Mononuclear cell (primary cell): ENCODE data around the gene USP31. TPM values are rescaled to one million over a fixed set of nuclear protein-coding genes. Genes with fewer than 3 reads are reported as not detected.
"Not testable (repeated sequence)": the region's sequence is repeated elsewhere in the genome, so short reads cannot be mapped to it uniquely, and the experiment has no call there.

ENCODE experiments used
- H3K27me3 ChIP-seq: 2 replicates; pipeline ENCODE4 v1.6.0; 2011; ENCODE audit warnings: low read length, control low read depth; ENCODE audit not compliant: insufficient read depth
- H3K4me1 ChIP-seq: 2 replicates; pipeline ENCODE4 v1.5.1; 2011; ENCODE audit warnings: mild to moderate bottlenecking, low read length, control low read depth; ENCODE audit not compliant: insufficient read depth
- H3K4me3 ChIP-seq: 2 replicates; pipeline ENCODE4 v1.5.1; 2011; ENCODE audit warnings: mild to moderate bottlenecking, low read length, moderate library complexity
- H3K9me3 ChIP-seq: 2 replicates; pipeline ENCODE4 v1.5.1; 2011; ENCODE audit warnings: low read depth, mild to moderate bottlenecking, control low read depth, low read length
- total RNA-seq: library from RNA; depleted of rRNA; stranded (reverse); fragments of >200 nt; gene quantifications from one replicate; pipeline ENCODE4 v1.2.3, GENCODE V29; 2012

Gene USP31
- total RNA-seq, 1 donor: 2.5 TPM

DNA sequence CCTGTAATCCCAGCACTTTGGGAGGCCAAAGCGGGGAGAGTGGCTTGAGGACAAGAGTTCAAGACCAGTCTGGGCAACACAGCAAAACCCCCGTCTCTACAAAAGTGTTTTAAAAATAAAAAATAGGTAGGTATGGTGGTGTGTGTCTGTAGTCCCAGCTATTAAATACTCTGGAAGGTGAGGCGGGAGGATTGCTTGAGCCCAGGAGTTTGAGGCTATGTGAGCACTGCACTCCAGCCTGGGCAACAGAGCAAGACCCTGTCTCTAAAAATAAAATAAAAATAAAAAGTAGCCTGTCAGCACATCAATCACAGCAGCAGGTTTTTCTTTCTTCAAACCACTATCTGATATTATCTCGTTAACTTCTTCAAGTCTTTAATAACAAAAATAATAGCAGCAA lies 1.6 kb downstream of the USP31 start:
- H3K4me3 ChIP-seq: no peak overlapping the region
- H3K4me1 ChIP-seq: peaks cover 19% of the 10 kb centered on the region
- no peaks in the 10 kb centered on the region for H3K9me3 ChIP-seq
- H3K27me3 ChIP-seq: no peaks in the 10 kb centered on the region

DNA sequence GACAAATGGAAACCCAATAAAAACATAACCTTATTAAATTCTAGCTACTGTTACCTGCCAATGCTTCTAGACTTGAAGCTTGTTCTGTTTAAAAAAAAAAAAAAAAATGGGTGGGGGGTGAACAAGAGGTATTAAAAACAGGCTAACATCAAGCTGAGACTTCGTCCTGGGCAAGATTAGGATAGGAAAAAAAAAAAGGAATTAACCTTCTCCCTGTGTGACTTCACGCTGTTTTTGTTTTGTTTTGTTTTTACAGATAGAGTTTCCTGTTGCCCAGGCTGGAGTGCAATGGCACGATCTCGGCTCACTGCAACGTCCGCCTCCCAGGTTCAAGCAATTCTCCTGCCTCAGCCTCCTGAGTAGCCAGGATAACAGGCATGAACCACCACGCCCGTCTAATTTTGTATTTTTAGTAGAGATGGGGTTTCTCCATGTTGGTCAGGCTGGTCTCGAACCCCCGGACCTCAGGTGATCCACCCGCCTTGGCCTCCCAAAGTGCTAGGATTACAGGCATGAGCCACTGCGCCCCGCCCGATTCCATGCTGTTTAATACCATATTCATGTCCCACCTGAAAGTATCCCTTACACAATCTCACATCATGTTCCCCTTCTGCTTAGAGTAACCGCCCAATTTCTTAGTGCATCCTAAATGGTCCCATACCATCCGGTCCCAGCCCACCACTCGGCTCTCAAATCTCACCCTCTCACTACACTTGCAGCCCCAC lies 2.2 kb downstream of the USP31 start:
- Histone ChIP-seq H3K4me1 (peaks cover 19% of the 10 kb centered on the region), H3K27me3 (no peaks in the 10 kb centered on the region), H3K9me3 (no peaks in the 10 kb centered on the region), H3K4me3 (no peak overlapping the region)

DNA sequence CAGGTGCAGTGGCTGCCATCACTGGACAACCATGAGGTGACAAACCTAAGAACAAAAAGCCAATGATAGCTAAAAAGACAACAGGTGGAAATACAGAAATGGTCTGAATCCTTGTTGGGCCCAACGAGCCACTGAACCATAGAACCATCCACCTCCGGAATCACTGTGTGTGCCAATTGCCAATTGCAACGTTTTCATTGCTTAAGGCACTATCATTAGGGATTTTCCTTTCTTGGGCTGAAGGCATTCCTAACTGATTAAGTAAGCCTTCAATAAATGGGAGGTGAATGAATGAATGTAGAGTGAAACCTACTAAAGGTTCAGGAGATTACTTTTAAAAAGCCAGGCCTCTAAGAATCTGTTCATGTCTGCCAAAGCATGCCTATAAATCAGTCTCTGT lies 3.6 kb downstream of the USP31 start:
- Histone ChIP-seq H3K27me3 (no peaks in the 10 kb centered on the region), H3K4me1 (peaks cover 19% of the 10 kb centered on the region), H3K9me3 (no peaks in the 10 kb centered on the region), H3K4me3 (no peak overlapping the region)

DNA sequence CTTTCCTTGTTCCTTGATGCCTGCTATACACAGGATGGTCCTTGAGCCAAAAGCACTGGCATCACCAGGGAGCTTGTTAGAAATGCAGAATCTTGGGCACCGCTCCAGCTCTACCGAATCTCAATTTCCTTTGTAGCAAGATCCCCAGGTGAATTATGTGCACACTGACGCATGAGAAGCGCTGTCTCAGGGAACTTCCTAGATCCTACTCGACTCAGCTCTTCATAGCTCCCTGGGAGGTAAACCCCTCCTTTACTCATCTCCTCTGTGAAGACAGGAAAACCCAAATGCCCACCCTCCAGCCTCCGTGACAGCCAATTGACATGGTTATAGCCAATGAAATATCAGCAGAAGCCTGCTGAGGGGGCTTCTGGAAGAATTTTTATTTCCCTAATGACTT lies 4.1 kb downstream of the USP31 start:
- H3K9me3 ChIP-seq: no peaks in the 10 kb centered on the region
- no peak overlapping the region for H3K4me3 ChIP-seq
- H3K4me1 ChIP-seq: peaks cover 19% of the 10 kb centered on the region
- H3K27me3 ChIP-seq: no peaks in the 10 kb centered on the region

DNA sequence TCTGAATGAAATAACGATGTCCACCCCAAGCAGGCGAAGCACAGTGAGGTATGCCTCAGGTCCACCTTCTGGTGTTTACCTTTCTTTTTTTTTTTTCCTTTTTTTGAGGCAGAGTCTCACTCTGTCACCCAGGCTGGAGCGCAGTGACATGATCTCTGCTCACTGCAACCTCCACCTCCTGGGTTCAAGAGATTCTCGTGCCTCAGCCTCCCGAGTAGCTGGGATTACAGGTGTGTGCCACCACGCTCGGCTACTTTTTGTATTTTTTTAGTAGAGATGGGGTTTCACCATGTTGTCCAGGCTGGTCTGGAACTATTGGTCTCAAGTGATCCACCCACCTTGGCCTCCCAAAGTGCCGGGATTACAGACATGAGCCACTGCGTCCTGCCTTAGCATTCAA lies 4.9 kb downstream of the USP31 start:
- H3K4me1 ChIP-seq: peaks cover 13% of the 10 kb centered on the region
- not testable (repeated sequence) for H3K27me3 ChIP-seq, H3K9me3 ChIP-seq, H3K4me3 ChIP-seq

DNA sequence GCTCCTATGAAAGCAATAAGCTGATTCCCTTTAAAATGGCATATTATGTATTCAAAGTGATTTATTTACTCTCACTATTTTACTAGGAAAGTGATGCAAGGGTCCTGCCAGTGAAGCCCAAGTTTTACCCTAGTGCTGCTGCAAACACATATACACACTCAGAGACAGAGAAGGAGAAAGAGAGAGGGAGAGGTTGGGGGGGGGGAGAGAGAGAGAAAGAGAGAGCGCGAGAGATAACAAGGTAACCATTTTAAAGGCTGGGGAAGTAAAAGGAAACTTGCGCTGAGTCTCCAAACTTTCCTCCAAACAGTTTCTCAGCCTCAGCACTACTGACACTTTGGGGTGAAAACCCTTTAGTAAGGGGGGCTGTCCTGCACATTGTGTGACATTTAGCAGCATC lies 5.9 kb downstream of the USP31 start:
- Histone ChIP-seq H3K4me3 (no peak overlapping the region), H3K4me1 (peaks cover 11% of the 10 kb centered on the region), H3K9me3 (no peaks in the 10 kb centered on the region), H3K27me3 (no peaks in the 10 kb centered on the region)

DNA sequence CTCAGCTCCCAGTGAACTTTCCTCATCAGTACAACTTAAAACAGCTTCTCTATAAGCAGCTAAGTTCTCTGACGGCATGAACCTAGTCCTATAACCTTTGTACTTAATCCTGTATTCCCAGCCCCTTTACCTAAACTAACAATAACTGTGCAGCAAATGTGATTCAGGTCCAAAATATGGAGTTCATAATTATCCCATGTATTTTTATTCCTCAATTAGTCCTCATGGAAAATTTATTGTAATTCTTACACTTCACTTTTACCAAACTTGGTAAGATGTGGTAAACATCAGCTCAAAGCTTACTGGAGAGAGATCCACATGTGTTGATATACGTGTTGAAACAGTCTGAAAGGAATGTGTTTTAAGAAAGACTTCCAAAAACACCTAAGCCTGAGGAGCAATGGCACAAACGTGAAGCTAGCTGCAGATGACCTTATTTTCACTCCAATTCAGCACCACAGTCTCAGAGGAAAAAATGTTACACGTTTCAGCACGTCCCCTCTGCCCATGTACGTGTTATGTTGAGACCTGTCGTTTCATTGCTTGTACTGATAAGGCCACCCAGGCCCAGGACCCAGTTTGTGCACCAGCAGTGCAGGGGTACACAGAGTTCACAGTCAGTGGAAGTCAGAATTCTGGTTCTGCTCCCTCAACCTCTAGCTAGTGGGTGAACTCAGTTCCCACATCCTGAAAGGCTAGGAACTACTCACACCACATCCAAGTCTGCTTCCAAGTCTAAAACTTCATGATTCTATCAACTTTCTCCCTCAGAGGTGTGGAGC lies 7.1 kb downstream of the USP31 start:
- Histone ChIP-seq H3K4me1 (peaks cover 3% of the 10 kb centered on the region), H3K27me3 (no peaks in the 10 kb centered on the region), H3K4me3 (no peak overlapping the region), H3K9me3 (peaks cover 2% of the 10 kb centered on the region)

DNA sequence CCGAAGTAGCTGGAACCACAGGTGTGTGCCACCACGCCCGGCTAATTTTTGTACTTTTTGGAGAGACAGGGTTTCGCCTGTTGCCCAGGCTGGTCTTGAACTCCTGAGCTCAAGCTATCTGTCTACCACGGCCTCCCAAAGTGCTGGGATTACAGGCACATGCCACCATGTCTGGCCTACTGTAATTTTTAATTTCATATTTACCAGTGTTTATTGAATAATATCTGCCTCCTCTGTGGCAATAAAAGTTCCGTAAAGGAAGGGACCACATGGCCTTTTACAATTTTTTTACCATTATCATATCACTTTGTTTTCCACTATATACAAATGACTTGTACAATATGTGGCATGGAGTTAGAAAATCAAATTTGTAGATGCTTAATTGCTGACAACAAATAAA lies 7.8 kb downstream of the USP31 start:
- no peaks in the 10 kb centered on the region for H3K27me3 ChIP-seq
- peaks cover 6% of the 10 kb centered on the region for H3K9me3 ChIP-seq
- peaks cover 3% of the 10 kb centered on the region for H3K4me1 ChIP-seq
- H3K4me3 ChIP-seq: no peak overlapping the region

DNA sequence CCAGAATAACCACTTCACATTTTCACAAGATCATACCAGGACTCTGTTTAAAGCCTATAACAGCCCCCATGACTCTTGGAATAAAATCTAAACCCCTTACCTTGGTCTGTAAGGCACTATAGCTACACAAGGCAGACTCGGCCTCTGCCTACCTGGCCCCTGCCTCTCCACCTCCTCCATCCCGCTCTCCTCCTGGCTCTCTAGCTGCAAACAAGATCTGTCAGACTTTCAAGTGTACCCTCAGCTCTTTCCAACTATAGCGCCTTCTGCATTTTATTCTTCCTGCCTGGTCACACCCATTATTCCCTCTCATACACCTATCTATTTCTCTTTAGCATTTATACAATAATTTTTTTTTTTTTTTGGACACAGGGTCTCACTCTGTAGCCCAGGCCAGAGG lies 8.2 kb downstream of the USP31 start:
- Histone ChIP-seq H3K4me3 (no peak overlapping the region), H3K4me1 (peaks cover 3% of the 10 kb centered on the region), H3K27me3 (no peaks in the 10 kb centered on the region), H3K9me3 (peaks cover 6% of the 10 kb centered on the region)

DNA sequence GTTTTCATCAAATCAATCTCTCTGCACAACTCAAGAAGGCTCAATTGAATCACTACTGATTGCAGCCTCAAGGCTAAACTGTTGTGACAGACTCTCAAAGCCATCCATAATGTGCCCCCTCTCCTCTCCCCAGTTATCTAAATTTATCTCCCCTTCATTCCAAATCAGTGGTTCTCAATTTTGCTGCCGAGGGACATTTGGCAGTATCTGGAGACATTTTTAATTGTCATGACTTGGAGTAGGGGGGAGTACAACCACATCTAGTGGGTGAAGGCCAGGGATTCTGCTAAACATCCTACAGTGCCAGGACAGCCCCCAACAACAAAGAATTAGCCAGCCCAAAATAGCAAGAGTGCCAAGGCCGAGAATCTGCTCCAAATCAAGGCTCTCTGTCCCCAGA lies 9.1 kb downstream of the USP31 start:
- peaks cover 2% of the 10 kb centered on the region for H3K4me1 ChIP-seq
- no peak overlapping the region for H3K4me3 ChIP-seq
- no peaks in the 10 kb centered on the region for H3K27me3 ChIP-seq
- H3K9me3 ChIP-seq: peaks cover 11% of the 10 kb centered on the region

DNA sequence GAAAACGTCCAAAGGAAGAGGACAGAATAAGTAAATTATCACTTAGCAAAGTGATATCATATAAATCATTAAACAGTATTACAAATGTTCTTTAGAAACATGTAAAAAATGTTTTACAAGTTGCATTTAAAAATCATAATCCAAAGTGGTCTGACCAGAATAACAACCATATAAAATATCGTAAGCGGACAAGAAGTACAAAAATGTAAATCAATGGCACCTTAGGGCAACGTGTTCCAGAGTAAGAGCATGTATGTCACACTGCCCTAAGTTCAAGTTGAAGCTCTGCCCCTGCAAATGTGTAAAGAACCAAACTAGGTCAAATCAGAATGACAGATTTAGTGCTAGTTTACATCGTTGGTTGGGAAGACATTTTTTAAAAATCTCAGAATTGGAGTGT lies 11.4 kb downstream of the USP31 start:
- Histone ChIP-seq H3K4me3 (no peak overlapping the region), H3K9me3 (peaks cover 11% of the 10 kb centered on the region), H3K4me1 (no peaks in the 10 kb centered on the region), H3K27me3 (no peaks in the 10 kb centered on the region)

DNA sequence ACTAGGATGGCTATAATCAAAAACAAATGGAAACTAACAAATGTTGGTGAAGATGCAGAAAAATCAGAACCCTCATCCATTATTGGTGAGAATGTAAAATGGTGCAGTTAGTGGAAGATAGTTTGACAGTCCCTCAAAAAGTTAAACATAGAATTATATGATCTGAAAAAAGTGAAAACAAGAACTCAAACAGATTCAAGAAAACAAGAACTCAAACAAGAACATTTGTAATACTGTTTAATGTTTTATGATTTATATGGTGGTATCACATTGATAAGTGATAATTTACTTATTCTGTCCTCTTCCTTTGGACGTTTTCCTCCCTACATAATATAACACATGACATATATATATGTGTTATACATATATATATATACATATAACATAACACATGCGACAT lies 12.0 kb downstream of the USP31 start:
- Histone ChIP-seq H3K4me3 (no peak overlapping the region), H3K4me1 (no peaks in the 10 kb centered on the region), H3K9me3 (peaks cover 11% of the 10 kb centered on the region), H3K27me3 (no peaks in the 10 kb centered on the region)

DNA sequence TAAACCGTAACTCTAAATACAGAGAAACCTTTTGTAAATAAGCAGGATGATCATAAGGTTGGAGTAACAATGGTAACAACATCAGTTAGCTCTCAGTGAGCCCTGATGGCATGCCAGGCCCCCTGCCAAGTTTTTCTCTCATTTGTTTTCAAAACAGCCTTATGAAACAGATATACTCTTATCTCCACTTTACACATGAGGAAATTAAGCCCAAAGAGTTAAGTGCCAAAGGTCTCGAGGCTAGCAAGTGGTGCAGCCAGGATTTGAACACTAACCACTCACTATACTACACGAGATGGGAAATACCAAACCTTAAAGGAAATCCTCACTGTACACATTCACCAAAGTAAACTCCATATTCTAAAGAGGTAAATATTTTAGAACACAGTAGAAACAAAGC lies 15.0 kb downstream of the USP31 start:
- Histone ChIP-seq H3K27me3 (no peaks in the 10 kb centered on the region), H3K4me3 (no peak overlapping the region), H3K4me1 (no peaks in the 10 kb centered on the region), H3K9me3 (peaks cover 11% of the 10 kb centered on the region)

DNA sequence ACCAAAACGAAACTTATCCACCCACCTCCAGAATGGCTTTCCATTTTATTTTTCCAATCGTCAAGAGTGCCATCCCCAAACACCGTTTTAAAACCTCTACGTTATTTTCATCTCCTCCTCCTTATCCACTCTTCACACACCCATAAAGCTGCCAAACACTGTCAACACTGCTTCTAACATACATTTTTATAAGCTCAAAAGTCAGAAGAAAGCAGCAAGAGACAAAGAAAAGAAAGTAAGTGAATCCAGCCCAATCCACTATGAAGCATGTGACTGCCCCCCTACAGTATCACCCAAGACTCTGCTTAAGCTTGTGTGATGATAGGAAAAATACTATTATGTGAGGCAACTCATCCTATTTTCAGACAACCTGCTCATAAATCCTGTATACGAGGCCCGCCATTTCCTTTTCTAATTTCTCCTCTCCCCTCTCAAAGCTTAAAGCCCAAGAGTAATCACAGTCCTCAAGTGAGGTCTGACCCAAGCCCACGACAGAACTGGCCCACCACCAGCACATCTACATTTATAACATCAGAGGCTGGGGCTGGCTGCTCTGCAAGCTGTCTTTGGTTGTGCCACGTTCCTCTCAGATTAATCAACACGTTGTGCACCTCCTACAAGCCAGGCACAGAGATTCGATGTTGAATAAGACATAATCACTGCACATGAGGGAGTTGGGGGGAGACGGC lies 16.3 kb downstream of the USP31 start:
- Histone ChIP-seq H3K9me3 (peaks cover 11% of the 10 kb centered on the region), H3K4me3 (no peak overlapping the region), H3K27me3 (no peaks in the 10 kb centered on the region), H3K4me1 (no peaks in the 10 kb centered on the region)

DNA sequence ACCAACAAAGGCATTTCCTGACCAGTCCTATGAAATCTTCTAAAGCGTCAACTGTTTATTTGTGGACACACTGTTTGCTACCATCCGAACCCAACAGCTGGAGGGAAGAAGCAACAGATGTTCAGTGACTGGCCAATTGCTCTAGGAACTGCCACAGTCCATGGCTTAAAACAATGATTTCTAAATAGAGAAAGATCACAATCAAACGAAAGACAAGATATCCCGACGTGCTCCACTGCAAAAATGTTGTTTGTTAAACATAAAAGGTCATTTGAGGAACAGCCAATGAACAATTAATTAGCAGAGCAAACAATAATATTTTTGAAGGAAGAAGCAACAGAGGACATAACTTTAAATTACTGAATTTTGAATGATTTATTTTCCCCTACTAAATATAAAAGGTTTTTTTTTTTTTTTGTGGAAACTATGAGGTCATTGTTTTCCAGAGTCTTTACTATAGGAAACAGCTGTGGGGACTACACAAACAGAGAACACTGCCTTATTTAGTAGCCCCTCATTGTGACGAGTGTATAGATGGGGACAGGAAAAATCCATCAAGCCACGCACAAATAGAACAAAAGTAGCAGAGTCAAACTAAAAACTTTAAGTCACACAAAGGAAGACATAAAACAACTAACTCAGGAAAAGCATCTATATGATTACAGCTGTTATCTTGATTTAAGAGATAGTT lies 17.2 kb downstream of the USP31 start:
- Histone ChIP-seq H3K27me3 (no peaks in the 10 kb centered on the region), H3K9me3 (peaks cover 8% of the 10 kb centered on the region), H3K4me1 (no peaks in the 10 kb centered on the region), H3K4me3 (no peak overlapping the region)
